Mesenchymal stem cell (in vitro differentiated cells and primary cell): Measurements from ENCODE around the gene RAB30.

Experiments used
- DNase-seq: peaks from one replicate; pipeline ENCODE4 v3.0.0-alpha.2; 2013
- H2AFZ ChIP-seq: one replicate; pipeline ENCODE4 v1.6.1; 2013; ENCODE audit warnings: low read depth, mild to moderate bottlenecking, control low read depth, inconsistent platforms, low read length, moderate library complexity
- H2AK5ac ChIP-seq: 2 replicates; pipeline ENCODE4 v1.6.1; 2013; ENCODE audit warnings: low read length, moderate library complexity, mild to moderate bottlenecking, inconsistent platforms; ENCODE audit not compliant: severe bottlenecking
- H2BK120ac ChIP-seq: one replicate; pipeline ENCODE4 v1.6.1; 2013; ENCODE audit warnings: low read depth, mild to moderate bottlenecking, inconsistent platforms, low read length, moderate library complexity
- H2BK12ac ChIP-seq, 2 experiments: one replicate each; pipeline ENCODE4 v1.6.1; 2013; ENCODE audit warnings: inconsistent platforms in 2 of 2, low read length in 2 of 2, mild to moderate bottlenecking in 2 of 2, moderate library complexity in 2 of 2, control low read depth in 1 of 2
- H2BK15ac ChIP-seq: one replicate; pipeline ENCODE4 v1.6.1; 2013; ENCODE audit warnings: mild to moderate bottlenecking, low read depth, inconsistent platforms; ENCODE audit not compliant: poor library complexity, severe bottlenecking
- H2BK5ac ChIP-seq: 2 replicates; pipeline ENCODE4 v1.6.1; 2013; ENCODE audit warnings: low read depth, mild to moderate bottlenecking, low read length, control low read depth, inconsistent platforms; ENCODE audit not compliant: poor library complexity, severe bottlenecking
- H3K14ac ChIP-seq, 2 experiments: one replicate each; pipeline ENCODE4 v1.6.1; 2013; ENCODE audit warnings: inconsistent platforms in 2 of 2, low read length in 2 of 2, control low read depth in 1 of 2, mild to moderate bottlenecking in 1 of 2, moderate library complexity in 1 of 2
- H3K18ac ChIP-seq, 2 experiments: one replicate each; pipeline ENCODE4 v1.6.1; 2013; ENCODE audit warnings: inconsistent platforms in 2 of 2, low read length in 2 of 2, control low read depth in 1 of 2, low read depth in 1 of 2, mild to moderate bottlenecking in 1 of 2
- H3K23ac ChIP-seq, 2 experiments: one replicate each; pipeline ENCODE4 v1.6.1; 2013; ENCODE audit warnings: inconsistent platforms in 2 of 2, low read length in 2 of 2, mild to moderate bottlenecking in 2 of 2, moderate library complexity in 2 of 2, control low read depth in 1 of 2
- H3K27ac ChIP-seq: 2 replicates; pipeline ENCODE4 v1.5.1; 2013; ENCODE audit warnings: mild to moderate bottlenecking, moderate library complexity, low read length, control low read depth, inconsistent platforms; ENCODE audit not compliant: poor library complexity, severe bottlenecking
- H3K27me3 ChIP-seq, 2 experiments: 2 replicates each; pipeline versions ENCODE4 v1.6.1 to v1.7.0; 2013; ENCODE audit warnings: low read length in 2 of 2, mild to moderate bottlenecking in 2 of 2, moderate library complexity in 2 of 2, control low read depth in 1 of 2, inconsistent platforms in 1 of 2; ENCODE audit not compliant: control insufficient read depth in 1 of 2, insufficient read depth in 1 of 2
- H3K36me3 ChIP-seq, 2 experiments: 2 replicates each; pipeline versions ENCODE4 v1.6.1 to v1.7.0; 2013; ENCODE audit warnings: low read length in 2 of 2, control low read depth in 1 of 2, inconsistent platforms in 1 of 2, low read depth in 1 of 2, mild to moderate bottlenecking in 1 of 2; ENCODE audit not compliant: insufficient read depth in 2 of 2, control insufficient read depth in 1 of 2
- H3K4ac ChIP-seq, 2 experiments: one replicate each; pipeline ENCODE4 v1.6.1; 2013; ENCODE audit warnings: inconsistent platforms in 2 of 2, low read length in 2 of 2, mild to moderate bottlenecking in 2 of 2, moderate library complexity in 2 of 2, control low read depth in 1 of 2, low read depth in 1 of 2
- H3K4me1 ChIP-seq: 2 replicates; pipeline ENCODE4 v1.6.1; 2013; ENCODE audit warnings: low read depth, low read length, control low read depth; ENCODE audit not compliant: control insufficient read depth, insufficient read depth
- H3K4me2 ChIP-seq: 2 replicates; pipeline ENCODE4 v1.6.1; 2013; ENCODE audit warnings: low read length, mild to moderate bottlenecking, inconsistent platforms; ENCODE audit not compliant: poor library complexity, severe bottlenecking
- H3K4me3 ChIP-seq, 2 experiments: 2 replicates each; pipeline versions ENCODE4 v1.5.1 to v1.7.0; 2013; ENCODE audit warnings: low read length in 2 of 2, mild to moderate bottlenecking in 2 of 2, control low read depth in 1 of 2, low read depth in 1 of 2; ENCODE audit not compliant: insufficient read depth in 1 of 2
- H3K79me1 ChIP-seq: replicated peaks from 2 replicates; pipeline ENCODE4 v1.6.1; 2013; ENCODE audit warnings: mild to moderate bottlenecking, control low read depth, low read length, inconsistent platforms; ENCODE audit not compliant: poor library complexity, severe bottlenecking
- H3K9ac ChIP-seq: 2 replicates; pipeline ENCODE4 v1.7.0; 2013; ENCODE audit warnings: mild to moderate bottlenecking, low read length, moderate library complexity
- H3K9me3 ChIP-seq: 2 replicates; pipeline ENCODE4 v1.7.0; 2013; ENCODE audit warnings: mild to moderate bottlenecking, low read length; ENCODE audit not compliant: control insufficient read depth
- H4K8ac ChIP-seq: one replicate; pipeline ENCODE4 v1.6.1; 2013; ENCODE audit warnings: inconsistent platforms, mild to moderate bottlenecking, low read length, moderate library complexity
- H4K91ac ChIP-seq: one replicate; pipeline ENCODE4 v1.6.1; 2013; ENCODE audit warnings: mild to moderate bottlenecking, low read length, inconsistent platforms
- WGBS: methylation state at CpG from one replicate; pipeline ENCODE4 v1.1.7; 2013; ENCODE audit warnings: mixed read lengths; 5-methylcytosine and 5-hydroxymethylcytosine counted together

The RAB30 gene

DNA sequence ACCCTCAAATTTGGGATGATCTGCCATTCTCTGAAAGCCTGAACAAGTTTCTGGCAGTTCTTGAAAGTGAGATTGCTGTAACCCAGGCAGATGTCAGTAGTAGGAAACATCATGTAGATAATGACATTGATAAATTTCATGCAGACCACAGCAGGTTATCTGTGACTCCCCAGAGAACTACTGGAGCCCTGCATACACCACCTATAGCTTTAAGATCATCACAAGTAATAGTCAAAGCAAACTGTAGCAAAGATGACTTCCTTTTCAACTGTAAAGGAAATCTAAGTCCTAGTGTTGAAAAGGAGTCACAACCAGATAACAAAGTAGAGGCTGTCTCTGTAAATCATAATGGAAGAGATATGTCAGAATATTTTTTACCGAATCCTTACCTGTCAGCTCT lies 139.1 kb downstream of the RAB30 start:
- no peak overlapping the region for H3K4me3 ChIP-seq
- no peaks in the 10 kb centered on the region for H3K36me3 ChIP-seq
- DNase-seq: no peak
- no peak overlapping the region for H4K8ac ChIP-seq
- H3K9ac ChIP-seq: no peak overlapping the region
- no peak overlapping the region for H2BK5ac ChIP-seq
- H3K79me1 ChIP-seq: no peaks in the 10 kb centered on the region
- no peak overlapping the region for H2BK12ac ChIP-seq
- no peak overlapping the region for H2AK5ac ChIP-seq
- H2BK15ac ChIP-seq: no peak overlapping the region
- H3K4me2 ChIP-seq: no peak overlapping the region
- no CpG with 5 or more reads among the region's 1 CpG for WGBS
- no peak overlapping the region for H3K14ac ChIP-seq
- no peak overlapping the region for H2BK120ac ChIP-seq
- H2AFZ ChIP-seq: no peak overlapping the region
- no peak overlapping the region for H4K91ac ChIP-seq
- H3K4me1 ChIP-seq: no peaks in the 10 kb centered on the region
- no peak overlapping the region for H3K4ac ChIP-seq
- H3K27me3 ChIP-seq: no peaks in the 10 kb centered on the region
- no peak overlapping the region for H3K27ac ChIP-seq
- H3K18ac ChIP-seq: no peak overlapping the region
- H3K23ac ChIP-seq: no peak overlapping the region
- no peaks in the 10 kb centered on the region for H3K9me3 ChIP-seq

GRCh38 chr11:82930734-82931133 lies 141.0 kb downstream of the RAB30 start:
- Histone ChIP-seq H3K4me1 (no peaks in the 10 kb centered on the region), H3K4ac (no peak overlapping the region), H3K4me2 (no peak overlapping the region), H3K4me3 (no peak overlapping the region), H2BK120ac (no peak overlapping the region), H3K14ac (no peak overlapping the region), H2AK5ac (no peak overlapping the region), H2AFZ (no peak overlapping the region), H3K9me3 (no peaks in the 10 kb centered on the region), H3K79me1 (no peaks in the 10 kb centered on the region), H2BK5ac (no peak overlapping the region), H4K91ac (no peak overlapping the region), H3K27me3 (no peaks in the 10 kb centered on the region), H3K27ac (no peak overlapping the region), H3K36me3 (no peaks in the 10 kb centered on the region), H4K8ac (no peak overlapping the region), H3K18ac (no peak overlapping the region), H2BK12ac (no peak overlapping the region), H2BK15ac (no peak overlapping the region), H3K9ac (no peak overlapping the region), H3K23ac (no peak overlapping the region)
- 96% methylated on average over 2 of the region's 2 CpGs for whole genome bisulfite sequencing
- DNase-seq: no peak

DNA sequence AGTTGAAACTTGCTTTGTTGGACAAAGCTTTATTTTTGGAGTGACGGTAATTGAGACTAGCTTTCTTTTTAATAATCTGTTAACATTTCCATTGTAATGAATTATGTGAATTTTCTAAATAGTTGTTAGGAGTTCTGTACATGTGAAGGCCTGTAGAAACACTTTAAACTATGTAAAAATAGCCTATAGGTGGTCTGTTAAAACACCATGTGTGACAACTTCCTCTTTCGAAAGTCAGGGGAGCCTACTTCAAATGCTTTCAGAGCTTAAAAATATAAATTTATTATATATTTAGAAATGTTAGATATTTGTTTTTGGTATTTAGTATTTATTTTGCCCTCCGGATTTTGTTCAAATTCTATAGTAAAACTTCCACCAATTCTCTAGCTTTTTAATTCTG lies 141.5 kb downstream of the RAB30 start:
- no peak overlapping the region for H3K18ac ChIP-seq
- no peaks in the 10 kb centered on the region for H3K4me1 ChIP-seq
- H2AFZ ChIP-seq: no peak overlapping the region
- no peak overlapping the region for H4K8ac ChIP-seq
- H3K27ac ChIP-seq: no peak overlapping the region
- no peak overlapping the region for H2AK5ac ChIP-seq
- H3K14ac ChIP-seq: no peak overlapping the region
- WGBS: no CpG with 5 or more reads among the region's 3 CpGs
- no peaks in the 10 kb centered on the region for H3K9me3 ChIP-seq
- no peak overlapping the region for H3K4me3 ChIP-seq
- no peaks in the 10 kb centered on the region for H3K79me1 ChIP-seq
- H3K27me3 ChIP-seq: no peaks in the 10 kb centered on the region
- DNase-seq: no peak
- H3K4me2 ChIP-seq: no peak overlapping the region
- no peak overlapping the region for H3K4ac ChIP-seq
- H2BK15ac ChIP-seq: no peak overlapping the region
- no peak overlapping the region for H2BK12ac ChIP-seq
- H4K91ac ChIP-seq: no peak overlapping the region
- H2BK5ac ChIP-seq: no peak overlapping the region
- no peaks in the 10 kb centered on the region for H3K36me3 ChIP-seq
- no peak overlapping the region for H3K9ac ChIP-seq
- no peak overlapping the region for H3K23ac ChIP-seq
- no peak overlapping the region for H2BK120ac ChIP-seq

DNA sequence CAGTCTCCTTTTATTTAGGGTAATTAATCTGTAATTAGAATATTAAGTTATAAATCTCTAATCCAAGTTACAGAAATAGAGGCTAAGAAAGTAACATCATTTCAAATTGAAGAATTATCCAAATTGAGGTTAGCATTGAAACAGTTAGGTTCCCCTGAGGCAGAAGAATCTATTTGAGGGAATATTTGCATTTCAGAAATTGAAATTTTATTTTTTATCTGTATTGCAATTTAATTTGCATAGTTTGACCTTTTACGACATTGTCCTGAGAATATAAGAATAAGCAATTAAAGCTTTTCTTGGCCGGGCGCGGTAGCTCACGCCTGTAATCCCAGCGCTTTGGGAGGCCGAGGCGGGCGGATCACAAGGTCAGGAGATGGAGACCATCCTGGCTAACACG lies 142.6 kb downstream of the RAB30 start:
- Histone ChIP-seq H3K9ac (no peak overlapping the region), H3K36me3 (no peaks in the 10 kb centered on the region), H3K4ac (no peak overlapping the region), H2BK15ac (no peak overlapping the region), H3K14ac (no peak overlapping the region), H3K4me3 (no peak overlapping the region), H2BK120ac (no peak overlapping the region), H3K23ac (no peak overlapping the region), H3K9me3 (no peaks in the 10 kb centered on the region), H2BK12ac (no peak overlapping the region), H2AFZ (no peak overlapping the region), H4K8ac (no peak overlapping the region), H3K18ac (no peak overlapping the region), H2AK5ac (no peak overlapping the region), H3K4me1 (no peaks in the 10 kb centered on the region), H3K79me1 (no peaks in the 10 kb centered on the region), H4K91ac (no peak overlapping the region), H3K4me2 (no peak overlapping the region), H2BK5ac (no peak overlapping the region), H3K27me3 (no peaks in the 10 kb centered on the region), H3K27ac (no peak overlapping the region)
- 99% methylated on average over 7 of the region's 10 CpGs for WGBS
- DNase-seq: no peak
